Measurements from ENCODE around the gene KCNJ11.

DNA sequence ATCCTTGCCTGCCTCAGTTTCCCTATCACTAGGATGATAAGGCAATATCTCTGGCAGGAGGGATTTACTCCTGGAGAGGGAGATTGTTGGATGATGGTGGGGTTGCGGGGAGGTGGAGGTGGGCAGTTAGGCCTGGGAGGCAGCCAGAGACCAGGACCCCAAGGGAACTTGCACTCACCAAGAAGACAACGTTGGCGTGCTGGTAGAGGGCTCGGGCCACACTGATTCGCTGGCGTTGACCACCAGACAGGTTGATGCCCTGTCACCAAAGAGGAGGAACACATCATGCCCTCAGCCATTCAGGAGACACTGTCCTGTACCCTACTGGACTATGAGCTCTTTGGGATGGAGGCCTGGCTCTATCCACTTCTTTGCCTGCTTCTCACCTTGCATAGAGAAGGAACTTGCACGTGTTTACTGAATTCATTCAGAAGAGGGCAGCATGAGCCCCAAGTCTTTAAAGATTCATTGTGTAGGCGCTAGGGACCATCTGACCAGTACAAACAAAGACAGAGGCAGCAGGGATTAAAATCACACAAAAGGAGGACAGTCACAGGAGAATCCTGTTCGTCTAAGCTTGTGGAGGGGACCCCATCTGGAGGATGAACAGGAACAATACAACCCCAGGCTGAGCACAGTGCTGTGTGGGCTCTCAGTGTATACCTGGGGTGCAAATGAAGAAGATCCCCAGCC, 24.2 kb upstream of the KCNJ11 start:
- TF ChIP-seq POLR2A (IDR thresholded peaks at IDR 0.05) = no peak
- TF ChIP-seq, protein P1, sequence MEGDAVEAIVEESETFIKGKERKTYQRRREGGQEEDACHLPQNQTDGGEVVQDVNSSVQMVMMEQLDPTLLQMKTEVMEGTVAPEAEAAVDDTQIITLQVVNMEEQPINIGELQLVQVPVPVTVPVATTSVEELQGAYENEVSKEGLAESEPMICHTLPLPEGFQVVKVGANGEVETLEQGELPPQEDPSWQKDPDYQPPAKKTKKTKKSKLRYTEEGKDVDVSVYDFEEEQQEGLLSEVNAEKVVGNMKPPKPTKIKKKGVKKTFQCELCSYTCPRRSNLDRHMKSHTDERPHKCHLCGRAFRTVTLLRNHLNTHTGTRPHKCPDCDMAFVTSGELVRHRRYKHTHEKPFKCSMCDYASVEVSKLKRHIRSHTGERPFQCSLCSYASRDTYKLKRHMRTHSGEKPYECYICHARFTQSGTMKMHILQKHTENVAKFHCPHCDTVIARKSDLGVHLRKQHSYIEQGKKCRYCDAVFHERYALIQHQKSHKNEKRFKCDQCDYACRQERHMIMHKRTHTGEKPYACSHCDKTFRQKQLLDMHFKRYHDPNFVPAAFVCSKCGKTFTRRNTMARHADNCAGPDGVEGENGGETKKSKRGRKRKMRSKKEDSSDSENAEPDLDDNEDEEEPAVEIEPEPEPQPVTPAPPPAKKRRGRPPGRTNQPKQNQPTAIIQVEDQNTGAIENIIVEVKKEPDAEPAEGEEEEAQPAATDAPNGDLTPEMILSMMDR (IDR thresholded peaks at IDR 0.05) = no peak
